HG02943 (cell line): ENCODE data around the gene CANT1.

Experiments
- ATAC-seq: cut with Tn5 transposase; IDR thresholded peaks from one replicate; pipeline ENCODE4 v1.9.1; 2021; ENCODE audit warnings: mild to moderate bottlenecking, low read depth, moderate library complexity; ENCODE audit not compliant: unreplicated experiment

CANT1 gene

DNA sequence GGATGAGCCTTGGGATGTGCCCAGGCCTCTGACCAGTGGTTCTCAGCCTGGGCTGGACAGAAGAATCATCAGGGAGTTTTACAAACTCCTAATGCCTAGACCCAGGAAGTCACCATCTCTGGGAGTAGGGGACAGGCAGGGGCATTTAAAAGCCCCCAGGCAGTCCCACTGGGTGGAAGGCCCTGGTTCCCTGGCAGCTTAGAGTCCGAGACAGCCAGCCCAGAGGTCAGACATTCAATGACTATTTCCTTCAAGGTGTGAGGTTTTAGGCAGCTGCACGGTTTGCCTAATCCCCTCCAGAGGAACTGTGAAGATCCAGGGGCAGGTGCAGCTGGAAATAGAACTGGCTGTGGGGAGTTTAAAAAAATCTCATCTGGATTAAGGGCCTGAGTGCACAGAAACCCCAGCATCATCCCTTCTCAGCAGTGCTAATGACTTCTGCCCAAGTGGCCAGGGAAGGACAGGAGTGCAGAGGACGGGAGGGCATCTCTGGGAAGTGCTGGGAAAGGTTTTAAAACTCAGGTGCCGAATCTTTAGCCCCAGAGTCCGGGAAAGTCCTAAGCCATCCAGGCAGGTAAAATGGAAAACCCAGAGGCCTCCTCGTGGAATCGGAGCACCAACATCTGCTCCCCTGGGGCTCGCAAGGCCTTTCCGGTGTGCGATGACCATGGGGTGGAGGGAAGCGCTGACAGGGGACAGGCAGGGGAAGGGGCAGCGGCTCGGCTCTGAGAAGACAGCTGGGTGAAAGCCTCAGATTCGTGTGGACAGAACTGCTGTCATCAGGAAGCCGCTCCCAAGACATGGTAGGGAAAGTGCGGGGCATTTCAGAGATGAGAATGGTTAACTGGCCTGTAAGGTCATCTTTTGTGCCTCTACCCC is 28.3 kb downstream of the CANT1 start:
- no peak for ATAC-seq

DNA sequence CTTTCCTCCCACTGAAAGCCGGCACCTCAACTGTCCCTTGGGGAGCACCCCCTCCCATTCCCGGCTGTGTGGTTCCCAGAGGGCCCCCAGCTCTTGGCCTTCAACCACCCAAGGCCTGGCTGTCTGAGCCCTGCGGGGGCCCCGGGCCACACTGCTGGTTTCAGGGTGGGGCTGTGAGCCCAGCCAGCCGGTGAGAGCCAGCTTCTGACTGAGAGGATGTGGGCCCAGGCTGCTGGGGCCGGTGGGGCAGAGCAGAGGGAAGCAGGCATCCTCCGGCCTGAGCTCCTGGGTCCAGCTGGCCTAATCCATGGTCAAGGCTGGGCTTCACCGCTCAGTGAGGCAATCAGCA is 29.0 kb downstream of the CANT1 start:
- ATAC-seq, result no peak

DNA sequence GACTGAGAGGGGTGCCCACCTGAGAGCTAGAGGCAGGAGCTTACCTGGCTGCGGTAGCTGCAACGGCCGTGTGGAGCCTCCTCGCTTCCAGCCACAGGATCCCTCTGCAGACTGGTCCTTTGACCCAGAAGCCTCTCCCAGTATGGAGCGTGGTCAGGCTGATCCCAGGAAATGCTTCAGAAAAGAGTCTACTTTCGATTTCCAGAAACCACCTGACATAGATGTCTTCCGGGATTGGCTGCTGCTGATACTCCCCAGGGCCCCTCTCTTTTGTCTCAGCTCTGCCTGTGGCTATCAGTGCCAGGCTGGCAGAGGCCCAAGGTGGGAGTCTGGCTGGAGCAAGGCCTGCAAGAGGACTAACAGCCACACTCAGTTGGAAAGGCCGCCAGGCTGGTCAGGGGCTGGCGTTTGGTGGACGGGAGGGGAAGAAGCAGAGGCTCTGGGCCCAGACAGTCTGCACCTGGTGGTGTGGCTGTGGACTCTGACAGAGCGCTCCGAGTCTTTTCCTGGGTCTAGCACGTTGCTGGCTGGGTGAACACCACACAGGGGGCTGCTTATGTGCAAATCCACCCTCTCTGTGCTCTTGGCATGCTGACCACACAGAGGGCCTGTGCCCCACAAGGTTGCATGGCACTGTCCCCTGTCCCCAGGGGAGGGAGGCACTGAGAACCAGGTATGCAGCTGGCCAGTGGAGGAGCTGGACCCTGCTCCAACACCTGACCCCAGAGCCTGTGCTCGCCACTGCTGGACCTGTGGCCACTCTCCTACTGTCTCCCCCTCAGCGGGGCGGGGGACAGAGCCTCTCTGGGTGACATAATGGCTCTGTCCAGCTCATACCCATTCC is 29.6 kb downstream of the CANT1 start, which contains the start of gene LGALS3BP:
Gene LGALS3BP (minus strand): TSS at position 144 of the 844 bp plus-strand sequence. CDS start 2,732 bp downstream, outside the sequence.
- ATAC-seq, result no peak

DNA sequence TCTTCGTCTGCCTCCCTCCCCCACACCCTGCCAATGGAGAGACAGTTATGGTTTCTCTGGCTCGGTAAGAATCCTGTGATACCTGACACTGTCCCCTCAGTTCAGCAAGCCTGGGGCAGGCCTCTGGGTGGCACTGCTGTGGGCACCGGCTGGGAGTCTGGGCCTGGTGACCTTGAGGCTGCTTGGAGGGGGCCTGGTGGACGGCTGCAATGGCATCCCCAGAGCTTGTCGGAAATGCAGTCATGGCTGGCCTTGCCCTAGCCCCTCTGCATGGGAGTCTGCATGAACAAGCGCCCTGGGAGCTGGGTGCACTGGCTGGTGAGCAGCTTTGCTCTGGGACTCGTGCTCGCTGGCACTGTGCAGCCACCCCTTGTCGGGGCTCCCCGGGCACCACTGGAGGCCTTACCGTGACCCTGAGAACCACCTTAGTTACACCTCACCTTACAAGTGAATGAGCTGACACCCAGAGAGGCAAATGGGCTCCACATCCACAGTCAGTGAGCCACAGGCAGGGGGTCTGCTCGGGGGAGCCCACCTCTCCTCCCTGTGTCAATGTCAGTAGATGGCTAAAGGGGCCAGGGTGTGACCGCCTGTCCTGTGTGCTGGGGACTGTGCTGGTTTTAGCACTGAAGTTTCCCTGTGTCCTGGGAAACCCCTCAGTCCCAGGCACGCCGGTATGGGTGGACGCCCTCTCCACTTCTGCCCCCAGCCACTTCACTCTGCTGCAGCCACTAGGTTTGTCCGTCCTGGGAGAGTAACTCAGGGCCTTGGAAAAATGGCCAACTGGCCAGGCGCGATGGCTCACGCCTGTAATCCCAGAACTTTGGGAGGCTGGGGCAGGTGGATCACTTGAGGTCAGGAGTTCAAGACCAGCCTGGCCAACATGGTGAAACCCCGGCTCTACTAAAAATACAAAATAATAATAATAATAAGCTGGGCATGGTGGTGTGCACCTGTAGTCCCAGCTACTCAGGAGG is 31.3 kb downstream of the CANT1 start:
- no peak for ATAC-seq

DNA sequence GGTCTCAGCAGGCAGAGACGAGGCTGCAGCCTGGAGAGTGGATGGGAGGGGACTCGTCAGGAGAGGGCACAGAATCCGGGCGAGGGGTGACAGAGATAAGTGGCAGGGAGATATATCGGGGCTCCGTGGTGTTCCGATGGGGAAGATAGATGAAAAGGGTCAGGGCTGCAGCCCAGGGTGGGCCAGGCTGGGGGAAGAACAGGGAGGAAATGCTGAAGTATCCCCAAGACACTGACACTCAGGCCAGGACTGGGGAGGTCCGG is 32.0 kb downstream of the CANT1 start:
- no peak for ATAC-seq

DNA sequence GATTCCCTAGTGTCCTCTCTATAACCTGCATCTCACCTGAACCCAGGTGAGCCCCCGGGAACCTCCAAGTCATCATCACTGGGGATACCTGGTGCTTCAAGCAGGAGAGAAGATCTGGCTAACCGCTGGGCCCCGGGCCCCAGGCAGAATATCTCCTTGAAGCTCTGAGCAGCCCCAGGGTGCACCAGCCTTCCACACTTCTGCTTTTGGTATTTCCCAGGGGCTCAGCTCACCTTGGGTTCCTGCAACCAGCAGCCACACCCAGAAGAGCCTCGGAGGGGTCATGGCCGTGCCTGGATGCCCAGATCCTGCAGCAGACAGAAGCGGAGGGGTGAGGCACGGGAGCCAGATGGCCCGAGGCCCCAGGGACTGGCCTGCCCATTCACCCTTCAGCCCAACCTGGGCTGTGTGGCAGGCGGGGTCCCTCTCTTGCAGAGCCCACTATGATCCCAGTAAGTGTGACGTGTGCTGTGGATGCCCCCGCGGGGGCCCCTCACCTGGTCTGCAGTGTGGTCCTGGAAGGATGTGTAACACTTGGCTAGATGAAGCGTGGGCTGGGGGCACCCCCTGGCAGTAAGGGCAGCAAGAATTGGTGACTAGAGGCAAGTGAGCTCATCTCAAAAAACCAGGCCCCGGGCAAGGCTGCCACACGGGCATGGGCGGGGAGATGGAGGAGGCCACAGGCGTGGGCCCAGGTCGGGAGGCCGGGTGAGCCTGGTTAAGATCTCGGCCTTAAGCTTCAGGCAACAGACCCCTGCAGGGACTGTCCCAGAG is 32.5 kb downstream of the CANT1 start:
- ATAC-seq, result no peak

DNA sequence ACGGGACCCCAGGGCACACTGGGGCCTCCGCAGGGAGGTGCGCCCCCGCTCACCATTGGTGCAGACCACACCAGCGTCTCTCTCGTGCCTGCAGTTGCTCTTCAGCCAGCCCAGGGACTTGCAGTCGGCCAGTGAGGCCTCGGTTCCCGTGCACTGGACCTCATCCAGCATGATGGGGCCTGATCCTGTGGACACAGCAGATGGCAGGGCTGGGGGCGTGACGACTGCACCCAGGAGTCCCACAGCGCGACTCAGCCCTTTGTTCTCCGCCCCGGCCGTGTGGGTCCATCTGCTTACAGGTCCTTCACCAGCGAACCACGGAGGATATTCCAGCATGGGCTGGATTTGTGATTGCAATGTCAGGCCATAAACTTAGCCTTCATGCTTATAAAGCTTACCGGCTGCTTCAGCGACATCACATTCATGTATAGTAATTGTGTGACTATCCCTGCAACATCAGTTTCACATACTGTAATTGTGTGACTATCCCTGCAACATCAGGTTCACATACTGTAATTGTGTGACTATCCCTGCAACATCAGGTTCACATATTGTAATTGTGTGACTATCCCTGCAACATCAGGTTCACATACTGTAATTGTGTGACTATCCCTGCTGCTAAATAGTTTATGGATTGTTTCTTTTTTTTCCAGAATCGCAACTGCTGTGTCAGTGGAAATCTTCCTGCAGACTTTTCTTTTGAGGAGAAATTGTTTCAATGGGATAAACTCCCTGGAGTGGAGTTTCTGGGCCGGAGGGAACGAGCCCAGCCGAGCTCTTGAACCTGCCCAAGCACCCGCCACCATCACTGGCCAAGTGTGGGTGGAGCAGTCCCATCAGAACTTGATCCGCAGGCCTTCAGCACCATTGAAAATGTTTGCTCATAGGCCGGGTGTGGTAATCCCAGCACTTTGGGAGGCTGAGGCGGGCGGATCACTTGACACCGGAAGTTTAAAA is 34.7 kb downstream of the CANT1 start:
- no peak for ATAC-seq

DNA sequence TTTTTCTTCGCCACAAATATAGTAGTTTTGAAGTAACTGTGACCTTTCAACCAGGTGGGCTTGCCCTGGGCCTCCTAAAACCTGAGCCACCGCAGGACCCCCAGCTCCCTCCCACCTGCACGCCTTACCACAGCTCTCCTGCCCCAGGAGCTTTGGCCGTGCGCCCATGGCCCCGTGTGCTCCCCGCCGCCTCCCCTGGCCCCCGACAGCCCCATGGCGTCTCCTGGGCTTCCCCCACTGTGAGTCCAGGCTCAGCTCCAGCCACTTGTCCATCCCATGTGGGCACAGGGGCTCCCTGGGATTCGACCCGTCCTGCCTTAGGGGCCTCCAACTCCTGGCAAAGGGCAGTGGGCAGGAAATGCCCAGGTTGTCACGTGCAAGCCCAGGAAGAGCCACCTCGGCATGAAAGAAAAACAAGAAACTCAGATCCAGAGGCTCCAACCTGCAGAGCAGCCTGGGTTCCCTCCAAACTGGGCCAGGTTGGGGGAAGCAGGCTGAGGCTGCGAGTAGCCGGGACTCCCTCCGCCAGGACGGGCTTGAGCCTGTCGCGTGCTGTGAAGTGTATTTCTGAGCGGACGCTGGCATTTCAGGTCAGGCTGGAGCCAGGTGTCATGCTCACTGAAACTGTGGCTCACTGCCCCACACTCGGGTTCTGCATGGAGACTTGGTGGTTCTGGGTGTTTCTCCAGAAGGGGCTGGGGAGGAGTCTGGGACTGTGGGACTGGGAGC is 35.6 kb downstream of the CANT1 start:
- ATAC-seq, result no peak

DNA sequence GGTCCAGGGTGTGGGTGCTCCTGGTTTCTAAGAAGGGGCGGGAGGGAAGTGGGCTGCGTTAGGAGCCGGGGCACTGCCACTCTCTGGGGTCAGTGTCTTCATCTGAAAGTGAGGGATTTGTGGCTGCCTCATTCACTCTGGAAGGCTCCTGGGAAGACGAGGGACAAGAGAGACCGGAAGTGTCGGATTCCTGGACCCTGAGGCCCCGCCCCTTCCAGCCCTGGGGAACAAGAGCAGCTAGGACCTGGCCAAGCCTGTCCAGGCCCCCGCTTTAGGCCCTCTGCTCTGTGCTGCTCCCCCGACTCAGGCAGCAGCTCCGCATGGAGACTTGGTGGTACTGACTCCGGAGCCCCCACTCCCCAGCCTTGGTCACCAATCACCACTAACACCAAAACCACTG is 36.4 kb downstream of the CANT1 start:
- no peak for ATAC-seq

DNA sequence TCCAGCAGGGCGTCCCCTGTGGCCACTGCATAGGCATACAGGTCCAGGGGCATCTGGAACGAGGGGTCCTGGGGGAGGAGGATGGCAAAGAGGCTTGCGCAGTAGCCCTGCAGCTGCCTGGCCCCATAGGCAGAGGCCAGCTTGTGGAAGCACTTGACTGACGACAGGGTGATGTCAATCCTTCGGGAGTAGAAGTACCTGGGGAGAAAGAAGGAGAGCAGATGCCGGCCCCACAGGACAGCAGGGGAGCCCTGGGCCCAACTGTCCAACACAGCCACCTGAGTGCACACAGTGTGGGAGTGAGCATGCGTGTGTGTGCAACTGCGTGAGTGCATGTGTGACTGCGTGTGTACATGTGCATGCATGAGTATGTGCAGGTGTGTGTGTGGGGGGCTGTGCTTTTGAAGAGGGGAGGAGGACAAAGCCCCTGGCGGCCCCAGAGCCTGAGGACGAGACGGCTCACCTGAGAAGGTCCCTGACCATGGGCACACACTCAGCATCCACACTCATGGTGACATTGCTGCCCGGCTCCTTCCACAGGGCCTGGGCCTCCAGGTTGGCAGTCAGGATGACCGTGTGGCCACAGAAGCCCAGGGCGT is 37.0 kb downstream of the CANT1 start:
- ATAC-seq, result no peak

DNA sequence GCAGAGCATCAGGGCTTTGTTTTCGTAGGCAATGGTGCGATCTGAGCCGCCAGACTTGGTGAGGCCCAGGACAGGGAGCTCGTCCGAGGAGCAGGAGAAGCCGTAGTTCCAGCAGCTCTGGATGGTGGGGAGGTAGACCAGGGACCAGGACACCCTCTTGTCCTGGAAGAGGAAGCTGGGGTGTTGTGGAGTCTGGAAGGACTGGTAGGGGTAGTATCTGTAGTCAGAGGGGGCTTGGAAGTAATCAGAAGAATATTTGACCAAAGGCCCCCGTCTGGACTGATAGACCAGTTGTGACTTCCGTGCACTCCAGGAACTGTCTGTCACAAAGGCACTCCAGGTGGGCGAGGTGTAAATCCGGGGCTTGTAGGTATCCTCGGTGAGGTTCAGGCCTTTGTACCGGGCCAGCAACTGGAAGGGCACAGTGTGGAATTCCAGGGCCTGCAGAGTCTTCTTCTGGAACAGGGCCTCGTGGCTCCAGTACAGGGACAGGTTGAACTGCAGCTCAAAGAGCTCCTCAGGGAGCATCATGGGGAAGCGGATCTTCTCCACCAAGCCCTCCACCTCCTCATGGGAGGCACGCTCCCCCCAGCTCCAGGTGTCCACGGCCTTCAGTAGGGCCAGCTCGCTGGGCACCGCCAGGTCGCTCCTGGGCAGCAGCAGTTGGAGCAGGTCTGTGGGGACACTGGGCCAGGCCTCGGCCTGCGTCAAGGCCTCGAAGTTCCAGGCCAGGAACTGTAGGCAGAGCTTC is 37.6 kb downstream of the CANT1 start:
- no peak for ATAC-seq

DNA sequence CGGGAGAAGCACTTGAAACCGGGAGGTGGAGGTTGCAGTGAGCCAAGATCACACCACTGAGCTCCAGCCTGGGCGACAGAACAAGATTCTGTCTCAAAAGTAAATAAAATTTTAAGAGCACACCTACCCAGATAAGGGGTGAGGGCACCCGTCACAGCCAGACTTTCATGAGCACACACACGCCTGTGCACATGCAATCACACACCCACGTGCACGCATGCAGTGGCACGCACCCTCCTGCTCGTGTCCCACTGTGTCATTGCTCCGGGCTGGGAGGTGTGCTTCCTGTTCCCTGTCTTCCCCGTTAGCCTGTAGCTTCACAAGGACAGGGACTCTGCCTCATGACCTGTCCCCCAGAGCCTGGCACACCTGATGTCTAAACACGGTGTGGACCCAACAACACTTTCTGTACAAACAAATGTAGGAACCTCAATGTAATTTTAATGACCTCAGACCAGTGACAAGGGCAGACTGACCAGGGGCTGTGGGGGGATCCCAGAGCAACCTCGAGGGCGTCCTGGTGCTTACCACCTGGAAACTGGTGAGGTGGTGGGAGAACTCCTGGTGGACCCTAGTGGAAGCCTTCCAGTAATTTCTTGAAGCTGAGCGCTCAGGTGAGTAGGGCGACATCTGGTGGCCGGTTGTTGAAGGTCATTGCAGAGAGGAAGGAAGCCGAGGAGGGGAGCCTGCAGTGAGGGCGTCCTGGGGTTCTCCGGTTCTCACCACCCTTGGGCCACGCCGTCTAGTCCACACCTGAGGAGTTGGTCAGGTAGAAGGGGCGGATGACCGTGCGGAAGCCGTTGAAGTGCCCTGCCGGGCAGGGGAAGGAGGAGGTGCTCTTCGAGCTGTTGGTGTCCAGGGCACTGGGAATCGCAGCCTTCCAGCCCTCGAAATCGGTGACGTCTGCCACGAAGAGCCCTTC is 38.5 kb downstream of the CANT1 start:
- no peak for ATAC-seq

DNA sequence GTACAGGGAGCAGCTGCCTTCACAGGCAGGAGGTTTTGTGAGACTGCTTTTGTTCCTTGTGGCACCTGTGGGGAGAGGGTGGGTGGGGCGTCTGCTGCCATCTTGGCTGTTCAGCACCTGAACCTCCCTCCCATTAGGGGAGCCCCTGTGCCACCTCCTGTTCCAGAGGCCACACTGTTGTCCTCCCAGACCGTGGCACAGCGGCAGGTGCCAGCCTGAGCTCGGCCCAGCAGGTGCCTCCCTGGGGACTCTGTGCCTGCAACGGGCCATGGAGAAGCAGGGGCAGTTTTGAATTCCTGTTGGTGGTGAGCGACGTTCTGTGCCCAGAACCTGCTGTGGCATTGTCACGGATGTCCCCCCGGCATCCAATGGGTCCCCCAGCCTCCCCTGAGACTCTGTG is 39.7 kb downstream of the CANT1 start:
- ATAC-seq, result no peak

DNA sequence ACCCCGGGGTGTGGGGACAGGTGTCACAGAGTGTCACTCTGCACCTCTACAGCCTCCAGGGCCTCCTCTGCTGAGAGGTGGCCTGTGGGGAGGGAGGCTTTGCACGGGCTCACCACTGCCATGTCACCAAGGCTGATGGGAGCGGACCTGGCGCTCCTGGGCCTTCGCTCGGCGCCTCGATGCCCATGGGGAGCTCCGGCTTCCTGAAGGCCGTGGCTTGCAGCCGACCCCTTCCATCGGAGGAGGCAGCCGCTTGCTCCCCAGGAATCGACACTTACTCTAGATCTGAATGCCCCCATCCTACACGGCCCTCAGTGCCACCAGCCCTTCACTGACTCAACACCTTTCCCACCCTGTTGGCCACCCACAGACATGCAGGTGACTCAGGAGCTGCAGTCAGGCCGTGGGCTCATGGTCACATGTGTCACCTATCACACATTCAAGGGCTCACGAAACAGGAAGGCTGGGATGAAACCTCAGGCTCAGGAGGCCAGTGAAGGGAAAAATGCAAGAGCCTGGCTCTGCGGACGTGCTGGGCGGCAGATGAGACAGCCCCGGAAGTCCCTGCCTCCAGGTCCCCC is 41.7 kb downstream of the CANT1 start:
- no peak for ATAC-seq

DNA sequence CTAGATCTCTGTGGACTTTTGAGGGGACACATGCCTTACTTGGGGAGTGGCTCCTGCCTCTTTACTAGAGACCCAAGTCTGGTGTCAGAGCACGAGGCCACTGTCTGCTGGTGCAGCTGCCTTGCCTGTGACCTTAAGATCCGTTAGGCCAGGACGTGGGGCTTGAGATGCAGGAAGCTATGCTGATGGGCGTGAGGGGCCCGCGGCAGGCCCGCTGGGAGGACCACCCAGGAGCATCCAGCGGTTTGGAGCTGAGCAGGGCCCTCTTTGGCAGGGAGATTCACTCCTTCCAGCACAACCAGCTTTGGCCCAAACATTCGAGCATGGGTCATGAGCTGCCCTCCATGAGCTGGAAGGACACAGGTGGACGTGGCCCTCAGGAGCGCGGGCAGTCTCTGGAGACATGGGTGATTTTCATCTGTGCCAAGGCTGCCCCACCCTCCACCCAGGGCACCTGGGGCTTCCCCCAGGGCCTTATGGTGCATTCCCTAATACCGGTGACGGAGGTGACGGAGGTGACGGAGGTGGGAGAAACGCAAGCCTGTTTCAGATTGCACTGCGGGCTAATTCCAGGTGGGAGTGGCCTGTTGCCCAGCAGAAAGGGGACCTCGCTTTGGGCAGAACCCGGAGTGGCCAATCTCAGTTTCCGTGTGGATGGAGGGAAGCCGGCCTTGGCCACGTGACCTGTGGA is 42.5 kb downstream of the CANT1 start:
- no peak for ATAC-seq
